PC-9 (cell line): Measurements from ENCODE around the gene LTBP3. TPM values are rescaled to one million over a fixed set of nuclear protein-coding genes. Genes with fewer than 3 reads are reported as not detected.

Source experiments
- BruUV-seq: library from RNA; stranded (reverse); fragments of 400-500 nt; replicated peaks from 2 replicates; lab custom pipeline; 2021; lab: Mats Ljungman, UMichigan
- CTCF ChIA-PET: fragments of 300-600 bp; sonication (Branson Sonifier 250); formaldehyde crosslinking; loops from one replicate; lab custom pipeline; 2022; ENCODE audit warnings: antibody characterized with exemption; lab: Charles Lee
- POLR2A ChIA-PET: fragments of 300-600 bp; sonication (Branson Sonifier 250); formaldehyde crosslinking; loops from one replicate; lab custom pipeline; 2022; ENCODE audit warnings: antibody characterized with exemption; ENCODE audit not compliant: unreplicated experiment; lab: Charles Lee
- DNase-seq, 2 experiments: peaks; one replicate each; pipeline versions ENCODE4 v3.0.0 to v3.0.0-alpha.2; 2015 to 2022; ENCODE audit warnings: mixed read lengths in 1 of 2
- H2AFZ ChIP-seq: fragments of 200-600 bp; sonication (generic); 2 replicates; pipeline ENCODE4 v1.8.1; 2017; ENCODE audit warnings: antibody characterized with exemption
- H3F3A ChIP-seq: fragments of 200-600 bp; sonication (generic); 2 replicates; pipeline ENCODE4 v1.8.1; 2017; ENCODE audit warnings: antibody characterized with exemption, mild to moderate bottlenecking, low read depth; ENCODE audit not compliant: insufficient read depth
- H3K27ac ChIP-seq: fragments of 200-600 bp; sonication (generic); 2 replicates; pipeline ENCODE4 v1.6.1; 2016; ENCODE audit warnings: mixed run types
- H3K27me3 ChIP-seq: fragments of 200-600 bp; sonication (generic); 2 replicates; pipeline ENCODE4 v1.6.1; 2016; ENCODE audit warnings: low read depth, mixed run types; ENCODE audit not compliant: insufficient read depth
- H3K36me3 ChIP-seq: fragments of 200-600 bp; sonication (generic); 2 replicates; pipeline ENCODE4 v1.6.1; 2016; ENCODE audit warnings: low read depth, mixed run types
- H3K4me1 ChIP-seq: fragments of 200-600 bp; sonication (generic); replicated peaks from 2 replicates; pipeline ENCODE4 v1.6.1; 2016; ENCODE audit warnings: mixed run types; ENCODE audit not compliant: insufficient read depth
- H3K4me2 ChIP-seq: fragments of 200-600 bp; sonication (generic); 2 replicates; pipeline ENCODE4 v1.6.1; 2017; ENCODE audit warnings: mixed run types
- H3K4me3 ChIP-seq: fragments of 200-600 bp; sonication (generic); 2 replicates; pipeline ENCODE4 v1.6.1; 2016; ENCODE audit warnings: mixed run types
- H3K79me2 ChIP-seq: fragments of 200-600 bp; sonication (generic); 2 replicates; pipeline ENCODE4 v1.6.1; 2017; ENCODE audit warnings: low read depth, mixed run types
- H3K9me2 ChIP-seq: fragments of 200-600 bp; sonication (generic); 2 replicates; pipeline ENCODE4 v1.8.1; 2017; ENCODE audit warnings: mild to moderate bottlenecking; ENCODE audit not compliant: insufficient read depth
- H3K9me3 ChIP-seq: fragments of 200-600 bp; sonication (generic); 2 replicates; pipeline ENCODE4 v1.8.1; 2016; ENCODE audit warnings: low read depth; ENCODE audit not compliant: insufficient read depth
- H4K20me1 ChIP-seq: fragments of 200-600 bp; sonication (generic); 2 replicates; pipeline ENCODE4 v1.8.1; 2017; ENCODE audit not compliant: insufficient read depth
- EZH2 ChIP-seq: fragments of 200-600 bp; sonication (generic); IDR thresholded peaks from 2 replicates; pipeline ENCODE4 v1.8.0; 2017; ENCODE audit warnings: antibody characterized with exemption, low read depth
- intact Hi-C: fragments of 100-400 bp; cut with micrococcal nuclease; formaldehyde crosslinking; loops from one replicate; pipeline ENCODE4 v1.10.0; 2022; ENCODE audit not compliant: unreplicated experiment
- total RNA-seq: library from RNA; stranded (reverse); gene quantifications from 2 replicates; pipeline ENCODE4 v1.2.3, GENCODE V29; 2021
- TF ChIP-seq, protein P1 (sequence below): fragments of 200-600 bp; sonication (generic); conservative IDR thresholded peaks from 2 replicates; pipeline ENCODE4 v1.6.1; 2017; ENCODE audit warnings: mixed run types, antibody characterized with exemption, mild to moderate bottlenecking, moderate library complexity

Gene LTBP3
- total RNA-seq, 1 experiment from 2014 or later = 455 TPM

- intact Hi-C loops = no loop called here
- TF ChIP-seq, protein P1, sequence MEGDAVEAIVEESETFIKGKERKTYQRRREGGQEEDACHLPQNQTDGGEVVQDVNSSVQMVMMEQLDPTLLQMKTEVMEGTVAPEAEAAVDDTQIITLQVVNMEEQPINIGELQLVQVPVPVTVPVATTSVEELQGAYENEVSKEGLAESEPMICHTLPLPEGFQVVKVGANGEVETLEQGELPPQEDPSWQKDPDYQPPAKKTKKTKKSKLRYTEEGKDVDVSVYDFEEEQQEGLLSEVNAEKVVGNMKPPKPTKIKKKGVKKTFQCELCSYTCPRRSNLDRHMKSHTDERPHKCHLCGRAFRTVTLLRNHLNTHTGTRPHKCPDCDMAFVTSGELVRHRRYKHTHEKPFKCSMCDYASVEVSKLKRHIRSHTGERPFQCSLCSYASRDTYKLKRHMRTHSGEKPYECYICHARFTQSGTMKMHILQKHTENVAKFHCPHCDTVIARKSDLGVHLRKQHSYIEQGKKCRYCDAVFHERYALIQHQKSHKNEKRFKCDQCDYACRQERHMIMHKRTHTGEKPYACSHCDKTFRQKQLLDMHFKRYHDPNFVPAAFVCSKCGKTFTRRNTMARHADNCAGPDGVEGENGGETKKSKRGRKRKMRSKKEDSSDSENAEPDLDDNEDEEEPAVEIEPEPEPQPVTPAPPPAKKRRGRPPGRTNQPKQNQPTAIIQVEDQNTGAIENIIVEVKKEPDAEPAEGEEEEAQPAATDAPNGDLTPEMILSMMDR = no peak
- TF ChIP-seq EZH2 = no peak
- POLR2A ChIA-PET = interaction anchor here (0.6 kb wide), 1 partner anchor 122 kb away, joined by 3 read pairs; no protein-coding TSS in a partner anchor
Observed at GRCh38 chr11:65537620-65538231, 20.4 kb downstream of the LTBP3 start.

GRCh38 chr11:65537296-65537597 is 20.9 kb downstream of the LTBP3 start:
- no peaks in the 10 kb centered on the region for H3K9me3 ChIP-seq
- BruUV-seq = no TSS peak
- peaks cover 16% of the 10 kb centered on the region for H3K4me1 ChIP-seq
- intact Hi-C loops = no loop called here
- ChIA-PET CTCF (no interaction called here), POLR2A (no interaction called here)
- H2AFZ ChIP-seq = no peak overlapping the region
- H3K27ac ChIP-seq = no peak overlapping the region
- no peaks in the 10 kb centered on the region for H3K9me2 ChIP-seq
- H3K27me3 ChIP-seq = no peaks in the 10 kb centered on the region
- no peak overlapping the region for H3K4me2 ChIP-seq
- peaks cover 22% of the 10 kb centered on the region for H4K20me1 ChIP-seq
- peaks cover 72% of the 10 kb centered on the region for H3F3A ChIP-seq
- DNase-seq = no peak
- H3K4me3 ChIP-seq = no peak overlapping the region
- H3K79me2 ChIP-seq = no peaks in the 10 kb centered on the region
- H3K36me3 ChIP-seq = peaks cover 11% of the 10 kb centered on the region
- TF ChIP-seq, protein P1 = no peak
- TF ChIP-seq EZH2 = no peak

More at GRCh38 chr11:65537620-65538231, 20.4 kb downstream of the LTBP3 start:
- no peak overlapping the region for H3K4me3 ChIP-seq
- H2AFZ ChIP-seq = no peak overlapping the region
- H3K4me2 ChIP-seq = no peak overlapping the region
- no peaks in the 10 kb centered on the region for H3K79me2 ChIP-seq
- no peaks in the 10 kb centered on the region for H3K27me3 ChIP-seq
- H3K36me3 ChIP-seq = peaks cover 10% of the 10 kb centered on the region
- peaks cover 77% of the 10 kb centered on the region for H3F3A ChIP-seq
- H3K9me2 ChIP-seq = no peaks in the 10 kb centered on the region
- H4K20me1 ChIP-seq = peaks cover 22% of the 10 kb centered on the region
- peaks cover 17% of the 10 kb centered on the region for H3K4me1 ChIP-seq
- no peaks in the 10 kb centered on the region for H3K9me3 ChIP-seq
- CTCF ChIA-PET = no interaction called here
- no TSS peak for BruUV-seq
- no peak overlapping the region for H3K27ac ChIP-seq
- no peak for DNase-seq

- no peak overlapping the region for H3K4me3 ChIP-seq
- intact Hi-C loops = no loop called here
- peaks cover 11% of the 10 kb centered on the region for H3K4me1 ChIP-seq
- H3K36me3 ChIP-seq = peaks cover 11% of the 10 kb centered on the region
- H3K9me2 ChIP-seq = no peaks in the 10 kb centered on the region
- no peak for DNase-seq
- H3K79me2 ChIP-seq = no peaks in the 10 kb centered on the region
- no peaks in the 10 kb centered on the region for H3K27me3 ChIP-seq
- POLR2A ChIA-PET = no interaction called here
- H3K4me2 ChIP-seq = no peak overlapping the region
- no peak overlapping the region for H2AFZ ChIP-seq
- peaks cover 70% of the 10 kb centered on the region for H3F3A ChIP-seq
- H3K9me3 ChIP-seq = no peaks in the 10 kb centered on the region
- CTCF ChIA-PET = no interaction called here
- H4K20me1 ChIP-seq = peaks cover 18% of the 10 kb centered on the region
- TF ChIP-seq, protein P1 = no peak
- TF ChIP-seq EZH2 = no peak
- no peak overlapping the region for H3K27ac ChIP-seq
- BruUV-seq = no TSS peak
Observed at GRCh38 chr11:65536412-65537295, 21.5 kb downstream of the LTBP3 start.
